Suprapubic skin (tissue), 4 donors: Measurements from ENCODE around the gene PARM1. TPM values are rescaled to one million over a fixed set of nuclear protein-coding genes. Genes with fewer than 3 reads are reported as not detected.

Experiments
- DNase-seq, 2 donors: peaks; one replicate each; pipeline ENCODE4 v3.0.0-alpha.2; 2019; ENCODE audit warnings: low spot score in 2 of 2
- H3K27ac ChIP-seq: fragments of 200-600 bp; sonication (generic); one replicate; pipeline ENCODE4 v1.5.1; 2019
- H3K27me3 ChIP-seq: fragments of 200-600 bp; sonication (generic); one replicate; pipeline ENCODE4 v1.5.1; 2019
- H3K36me3 ChIP-seq: fragments of 200-600 bp; sonication (generic); one replicate; pipeline ENCODE4 v1.5.1; 2019
- H3K4me1 ChIP-seq: fragments of 200-600 bp; sonication (generic); one replicate; pipeline ENCODE4 v1.5.1; 2019
- H3K4me3 ChIP-seq: fragments of 200-600 bp; sonication (generic); one replicate; pipeline ENCODE4 v1.5.1; 2019; ENCODE audit warnings: mild to moderate bottlenecking
- H3K9me3 ChIP-seq: fragments of 200-600 bp; sonication (generic); one replicate; pipeline ENCODE4 v1.5.1; 2019
- EP300 ChIP-seq: sonication (generic); formaldehyde crosslinking; IDR thresholded peaks from one replicate; pipeline ENCODE4 v1.6.1; 2017; ENCODE audit warnings: antibody characterized with exemption
- POLR2A ChIP-seq, 2 donors: fragments of 450-650 bp; IDR thresholded peaks; one replicate each; pipeline ENCODE4 v1.6.1; 2017; ENCODE audit warnings: antibody characterized with exemption in 2 of 2, mild to moderate bottlenecking in 2 of 2, moderate library complexity in 2 of 2
- POLR2AphosphoS5 ChIP-seq, 3 donors: sonication (generic); formaldehyde crosslinking; IDR thresholded peaks; one replicate each; pipeline ENCODE4 v1.6.1; 2017; ENCODE audit warnings: antibody characterized with exemption in 3 of 3
- WGBS: methylation state at CpG from one replicate; pipeline ENCODE4 v1.1.5; 2018; 5-methylcytosine and 5-hydroxymethylcytosine counted together
- total RNA-seq, 4 donors: library from RNA; depleted of rRNA; stranded (reverse); fragments of >200 nt; gene quantifications; one replicate each; pipeline ENCODE4 v1.1.0, GENCODE V29; 2016
- TF ChIP-seq, protein P1 (sequence below), 2 donors: fragments of 200-600 bp in 1 of 2; fragments of 450-650 bp in 1 of 2; sonication (generic) in 1 of 2; IDR thresholded peaks; one replicate each; pipeline ENCODE4 v1.5.1; 2016 to 2019; ENCODE audit warnings: antibody characterized with exemption in 2 of 2, mild to moderate bottlenecking in 1 of 2, moderate library complexity in 1 of 2

The PARM1 gene
- total RNA-seq, 4 donors from 2014 or later, result 13.2 to 27.4 (median 19.1) TPM

GRCh38 chr4:75069493-75070074 lies 136.7 kb downstream of the PARM1 start:
- no peaks in the 10 kb centered on the region for H3K9me3 ChIP-seq
- no peak overlapping the region for H3K27ac ChIP-seq
- TF ChIP-seq, protein P1, sequence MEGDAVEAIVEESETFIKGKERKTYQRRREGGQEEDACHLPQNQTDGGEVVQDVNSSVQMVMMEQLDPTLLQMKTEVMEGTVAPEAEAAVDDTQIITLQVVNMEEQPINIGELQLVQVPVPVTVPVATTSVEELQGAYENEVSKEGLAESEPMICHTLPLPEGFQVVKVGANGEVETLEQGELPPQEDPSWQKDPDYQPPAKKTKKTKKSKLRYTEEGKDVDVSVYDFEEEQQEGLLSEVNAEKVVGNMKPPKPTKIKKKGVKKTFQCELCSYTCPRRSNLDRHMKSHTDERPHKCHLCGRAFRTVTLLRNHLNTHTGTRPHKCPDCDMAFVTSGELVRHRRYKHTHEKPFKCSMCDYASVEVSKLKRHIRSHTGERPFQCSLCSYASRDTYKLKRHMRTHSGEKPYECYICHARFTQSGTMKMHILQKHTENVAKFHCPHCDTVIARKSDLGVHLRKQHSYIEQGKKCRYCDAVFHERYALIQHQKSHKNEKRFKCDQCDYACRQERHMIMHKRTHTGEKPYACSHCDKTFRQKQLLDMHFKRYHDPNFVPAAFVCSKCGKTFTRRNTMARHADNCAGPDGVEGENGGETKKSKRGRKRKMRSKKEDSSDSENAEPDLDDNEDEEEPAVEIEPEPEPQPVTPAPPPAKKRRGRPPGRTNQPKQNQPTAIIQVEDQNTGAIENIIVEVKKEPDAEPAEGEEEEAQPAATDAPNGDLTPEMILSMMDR (IDR thresholded peaks at IDR 0.05), result no peak
- TF ChIP-seq EP300, result no peak
- TF ChIP-seq POLR2AphosphoS5 (IDR thresholded peaks at IDR 0.05), result no peak
- TF ChIP-seq POLR2A (IDR thresholded peaks at IDR 0.05), result no peak
- no peaks in the 10 kb centered on the region for H3K4me1 ChIP-seq
- 80% methylated on average over 7 of the region's 7 CpGs for WGBS
- no peaks in the 10 kb centered on the region for H3K27me3 ChIP-seq
- no peak overlapping the region for H3K4me3 ChIP-seq
- no peaks in the 10 kb centered on the region for H3K36me3 ChIP-seq
- DNase-seq, result no peak

DNA sequence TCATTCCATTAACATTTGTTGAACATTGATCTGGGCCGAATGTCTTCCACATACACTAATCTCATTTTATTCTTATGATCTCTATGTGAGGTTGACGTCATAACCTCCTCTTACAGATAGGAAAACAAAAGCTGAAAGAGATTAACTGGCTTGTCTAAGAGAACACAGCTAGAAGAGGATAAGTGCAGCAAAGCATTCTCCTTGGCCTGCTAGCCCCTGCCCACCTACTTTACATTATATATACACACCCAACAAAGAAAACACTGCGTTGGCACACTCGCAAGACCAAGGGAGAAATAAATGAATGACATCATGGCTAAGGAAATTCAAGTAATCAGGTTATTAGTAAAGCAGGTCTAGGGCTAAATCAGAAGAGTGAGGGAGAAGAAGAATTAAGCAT lies 138.4 kb downstream of the PARM1 start:
- no peaks in the 10 kb centered on the region for H3K27me3 ChIP-seq
- no peaks in the 10 kb centered on the region for H3K36me3 ChIP-seq
- no peaks in the 10 kb centered on the region for H3K4me1 ChIP-seq
- no peak for DNase-seq
- no peaks in the 10 kb centered on the region for H3K9me3 ChIP-seq
- no peak overlapping the region for H3K27ac ChIP-seq
- no peak for TF ChIP-seq EP300
- TF ChIP-seq POLR2AphosphoS5 (IDR thresholded peaks at IDR 0.05), result no peak
- TF ChIP-seq, protein P1 (IDR thresholded peaks at IDR 0.05), result no peak
- TF ChIP-seq POLR2A (IDR thresholded peaks at IDR 0.05), result no peak
- 72% methylated on average over 4 of the region's 4 CpGs for WGBS
- H3K4me3 ChIP-seq, result no peak overlapping the region

DNA sequence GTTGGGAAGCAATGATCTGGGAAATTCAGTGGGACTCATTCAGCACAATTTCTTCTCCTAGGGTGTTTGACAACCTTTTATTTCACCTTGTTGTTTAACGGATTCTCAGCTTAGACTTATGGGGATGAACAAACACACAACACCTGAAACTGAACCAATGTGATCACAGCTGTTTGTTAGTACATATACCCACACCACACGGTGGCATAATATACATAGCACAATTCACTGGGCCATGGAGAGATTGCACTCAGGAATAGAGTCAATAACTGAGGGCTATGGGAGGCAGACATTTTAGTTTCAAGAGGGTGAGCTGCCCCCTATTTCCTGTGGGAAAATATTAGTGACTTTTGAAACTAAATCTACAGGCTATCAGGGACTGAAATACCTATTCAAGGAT lies 148.0 kb downstream of the PARM1 start:
- Histone ChIP-seq H3K4me1 (no peaks in the 10 kb centered on the region), H3K9me3 (peaks cover 5% of the 10 kb centered on the region), H3K36me3 (no peaks in the 10 kb centered on the region), H3K27me3 (no peaks in the 10 kb centered on the region), H3K27ac (no peak overlapping the region), H3K4me3 (no peak overlapping the region)
- 89% methylated on average over 2 of the region's 2 CpGs for WGBS
- TF ChIP-seq EP300, result no peak
- TF ChIP-seq POLR2AphosphoS5 (IDR thresholded peaks at IDR 0.05), result no peak
- TF ChIP-seq, protein P1 (IDR thresholded peaks at IDR 0.05), result no peak
- TF ChIP-seq POLR2A (IDR thresholded peaks at IDR 0.05), result no peak
- DNase-seq, result no peak

DNA sequence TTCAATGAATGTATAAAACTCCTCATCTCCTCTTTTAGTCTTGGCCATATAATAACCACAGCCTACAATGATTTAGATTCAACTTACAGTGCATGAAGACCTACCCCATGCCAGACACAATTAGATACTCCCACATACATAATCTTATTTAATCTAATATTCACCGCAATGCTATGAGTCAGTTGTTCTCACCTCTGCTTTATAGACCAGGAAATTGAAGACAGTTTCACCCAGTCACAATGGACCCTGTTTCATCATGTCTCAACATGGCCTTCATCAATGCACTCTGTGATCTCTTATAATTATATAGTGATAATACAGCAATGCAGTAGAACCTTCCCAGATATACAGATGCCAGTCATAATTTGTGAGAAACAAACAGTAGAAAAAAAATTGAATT lies 148.6 kb downstream of the PARM1 start:
- Histone ChIP-seq H3K27me3 (no peaks in the 10 kb centered on the region), H3K27ac (no peak overlapping the region), H3K4me1 (no peaks in the 10 kb centered on the region), H3K36me3 (no peaks in the 10 kb centered on the region), H3K9me3 (peaks cover 5% of the 10 kb centered on the region), H3K4me3 (no peak overlapping the region)
- no peak for DNase-seq
- whole genome bisulfite sequencing, result 77% methylated on average over 1 of the region's 1 CpG
- TF ChIP-seq EP300, result no peak
- TF ChIP-seq POLR2A (IDR thresholded peaks at IDR 0.05), result no peak
- TF ChIP-seq POLR2AphosphoS5 (IDR thresholded peaks at IDR 0.05), result no peak
- TF ChIP-seq, protein P1 (IDR thresholded peaks at IDR 0.05), result no peak

GRCh38 chr4:75087416-75087815 lies 154.5 kb downstream of the PARM1 start:
- Histone ChIP-seq H3K9me3 (no peaks in the 10 kb centered on the region), H3K27me3 (no peaks in the 10 kb centered on the region), H3K4me3 (no peak overlapping the region), H3K27ac (no peak overlapping the region), H3K4me1 (no peaks in the 10 kb centered on the region), H3K36me3 (no peaks in the 10 kb centered on the region)
- WGBS, result 92% methylated on average over 1 of the region's 1 CpG
- TF ChIP-seq POLR2A (IDR thresholded peaks at IDR 0.05) (no peak), POLR2AphosphoS5 (IDR thresholded peaks at IDR 0.05) (no peak), EP300 (no peak)
- TF ChIP-seq, protein P1 (IDR thresholded peaks at IDR 0.05), result no peak
- DNase-seq, result no peak
